GM19043 (cell line): ENCODE measurements around the gene APOL3.
"Not testable (repeated sequence)": the region's sequence is repeated elsewhere in the genome, so short reads cannot be mapped to it uniquely, and the experiment has no call there.

Experiments
- ATAC-seq: cut with Tn5 transposase; IDR thresholded peaks from one replicate; pipeline ENCODE4 v1.9.1; 2021; ENCODE audit warnings: low read depth; ENCODE audit not compliant: unreplicated experiment

Gene APOL3, protein sequence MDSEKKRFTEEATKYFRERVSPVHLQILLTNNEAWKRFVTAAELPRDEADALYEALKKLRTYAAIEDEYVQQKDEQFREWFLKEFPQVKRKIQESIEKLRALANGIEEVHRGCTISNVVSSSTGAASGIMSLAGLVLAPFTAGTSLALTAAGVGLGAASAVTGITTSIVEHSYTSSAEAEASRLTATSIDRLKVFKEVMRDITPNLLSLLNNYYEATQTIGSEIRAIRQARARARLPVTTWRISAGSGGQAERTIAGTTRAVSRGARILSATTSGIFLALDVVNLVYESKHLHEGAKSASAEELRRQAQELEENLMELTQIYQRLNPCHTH

GRCh38 chr22:36160499-36160942 is at the start of gene APOL3:
TSS of gene APOL3 (minus strand) at chr22:36160755. CDS start at chr22:36149055, 11,700 bp downstream.
- ATAC-seq, result no peak

DNA sequence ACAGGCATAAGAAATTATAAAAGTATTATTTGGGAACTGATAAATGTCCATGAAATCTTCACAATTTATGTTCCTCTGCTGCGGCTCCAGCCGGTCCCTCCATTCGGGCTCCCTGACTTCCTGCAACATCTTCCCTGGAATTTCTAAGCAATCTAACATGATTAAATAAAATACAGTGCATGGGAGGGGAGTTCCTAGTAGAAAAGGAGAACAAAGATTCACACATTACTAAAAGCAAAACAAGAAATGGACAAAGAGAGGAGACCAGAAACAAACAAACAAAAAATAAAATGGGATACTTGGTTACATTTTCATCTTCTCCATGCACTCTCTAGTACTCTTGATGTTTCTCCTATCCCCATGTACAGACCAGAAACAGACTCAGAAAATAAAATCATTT is 49.7 kb upstream of the APOL3 start:
- ATAC-seq, result no peak

DNA sequence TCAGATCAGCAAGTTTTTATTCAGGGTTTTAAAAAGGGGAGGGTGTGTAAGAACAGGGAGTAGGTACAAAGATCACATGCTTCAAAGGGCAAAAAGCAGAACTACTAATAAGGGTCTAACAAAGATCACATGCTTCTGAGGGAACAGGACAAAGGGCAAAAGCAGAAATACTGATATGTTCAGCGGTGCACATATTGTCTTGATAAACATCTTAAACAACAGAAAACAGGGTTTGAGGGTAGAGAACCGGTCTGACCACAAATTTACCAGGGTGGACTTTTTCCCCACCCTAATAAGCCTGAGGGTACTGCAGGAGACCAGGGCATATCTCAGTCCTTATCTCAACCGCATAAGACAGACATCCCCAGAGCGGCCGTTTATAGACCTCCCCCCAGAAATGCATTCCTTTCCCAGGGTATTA is 48.9 kb upstream of the APOL3 start:
- not testable (repeated sequence) for ATAC-seq

GRCh38 chr22:36208914-36209313 is 48.4 kb upstream of the APOL3 start:
- no peak for ATAC-seq

DNA sequence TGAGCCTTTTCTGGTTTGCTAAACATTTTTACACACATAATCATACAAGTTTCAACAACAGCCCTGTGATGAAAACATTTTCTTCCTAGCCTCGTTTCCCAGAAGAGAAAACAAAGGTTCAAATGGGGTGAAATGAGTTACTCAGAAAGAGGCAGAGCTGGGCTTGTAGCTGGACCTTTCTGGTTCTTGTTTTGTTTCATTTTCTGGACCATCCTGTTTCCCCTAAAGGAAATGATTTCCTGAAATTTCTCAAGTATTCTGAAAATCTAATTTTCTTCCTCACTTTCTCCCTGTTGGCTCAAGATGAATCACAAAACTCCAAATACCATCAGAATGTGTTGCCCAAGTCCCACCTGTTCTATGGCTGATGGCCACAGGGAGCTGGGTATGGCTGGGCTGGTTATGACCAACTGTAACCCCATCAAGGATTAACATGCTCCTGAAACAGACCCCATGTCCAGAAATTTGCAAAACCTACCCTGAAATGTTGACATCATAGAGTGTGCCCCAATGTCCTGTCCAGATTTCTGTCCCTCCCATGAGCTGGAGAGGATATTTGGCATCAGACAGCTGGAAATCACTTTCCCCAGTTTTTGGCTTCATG is 47.7 kb upstream of the APOL3 start:
- no peak for ATAC-seq

DNA sequence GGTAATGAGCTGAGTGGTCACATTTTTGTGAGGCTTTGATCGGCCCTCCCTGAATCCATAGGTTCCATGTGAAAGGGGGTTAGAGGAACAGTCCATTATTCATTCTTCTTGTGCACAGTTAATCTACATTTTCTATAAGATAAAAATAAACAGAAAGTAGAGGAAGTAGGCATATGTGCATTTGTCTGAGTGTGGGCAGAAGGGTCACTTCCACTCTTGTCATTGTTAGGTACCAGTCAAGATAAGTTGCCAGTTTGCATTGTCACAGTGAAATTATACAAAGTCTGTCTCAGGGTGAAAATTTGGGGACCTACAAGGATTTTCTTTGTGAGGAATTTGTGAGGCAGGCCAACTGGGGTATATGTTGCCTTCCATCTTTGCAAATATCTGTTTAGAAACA is 45.7 kb upstream of the APOL3 start:
- ATAC-seq, result no peak

DNA sequence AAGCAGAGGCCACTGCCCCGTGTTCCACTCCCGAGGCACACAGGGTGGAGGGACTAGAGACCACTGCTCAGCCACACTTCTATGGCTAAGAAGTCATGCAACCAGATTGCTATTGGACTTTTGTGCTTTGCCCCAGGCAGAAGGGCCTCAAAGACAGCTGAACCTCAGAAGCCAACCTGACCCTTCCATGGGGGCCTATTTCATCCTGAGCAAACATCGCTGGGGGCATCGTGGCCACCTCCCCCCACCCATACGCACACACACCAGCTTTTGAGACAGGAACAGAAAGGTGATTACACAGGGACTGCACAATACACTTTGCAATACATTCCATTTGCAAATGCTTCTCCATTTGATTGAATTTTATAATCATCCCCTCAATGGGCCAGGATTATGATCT is 45.0 kb upstream of the APOL3 start:
- not testable (repeated sequence) for ATAC-seq

- no peak for ATAC-seq
Observed at GRCh38 chr22:36204632-36205015, 44.1 kb upstream of the APOL3 start.

DNA sequence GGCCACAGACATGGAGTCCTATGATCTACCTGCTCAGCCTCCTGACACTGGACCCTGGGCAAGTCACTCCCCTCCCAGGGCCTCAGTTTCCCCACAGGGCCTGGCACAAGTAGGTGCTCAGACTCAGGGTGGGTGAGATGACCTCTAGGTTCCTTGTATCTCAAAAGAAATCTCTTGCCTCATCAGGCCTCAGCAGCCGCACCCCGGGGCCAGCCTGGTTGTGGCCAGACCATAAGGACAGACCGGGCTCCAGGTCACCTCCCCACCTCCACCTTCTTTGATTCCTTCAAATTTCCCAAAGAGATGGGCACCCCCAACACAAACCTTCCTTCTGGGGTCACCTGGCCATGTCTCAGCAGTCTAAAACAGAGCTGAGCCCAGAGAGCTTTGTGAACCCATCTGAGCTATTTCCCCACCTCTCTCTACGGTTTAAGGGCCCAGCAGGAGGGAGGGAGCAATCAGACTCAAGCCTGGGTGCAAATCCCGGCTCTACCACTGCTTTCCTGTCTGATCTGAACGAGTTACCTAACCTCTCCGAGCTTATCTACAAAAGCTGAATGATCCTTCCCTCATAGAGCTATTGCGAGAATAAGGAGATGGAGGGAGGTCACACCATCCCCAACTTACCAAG is 43.6 kb upstream of the APOL3 start:
- no peak for ATAC-seq

GRCh38 chr22:36203441-36203840 is 42.9 kb upstream of the APOL3 start:
- ATAC-seq, result not testable (repeated sequence)

DNA sequence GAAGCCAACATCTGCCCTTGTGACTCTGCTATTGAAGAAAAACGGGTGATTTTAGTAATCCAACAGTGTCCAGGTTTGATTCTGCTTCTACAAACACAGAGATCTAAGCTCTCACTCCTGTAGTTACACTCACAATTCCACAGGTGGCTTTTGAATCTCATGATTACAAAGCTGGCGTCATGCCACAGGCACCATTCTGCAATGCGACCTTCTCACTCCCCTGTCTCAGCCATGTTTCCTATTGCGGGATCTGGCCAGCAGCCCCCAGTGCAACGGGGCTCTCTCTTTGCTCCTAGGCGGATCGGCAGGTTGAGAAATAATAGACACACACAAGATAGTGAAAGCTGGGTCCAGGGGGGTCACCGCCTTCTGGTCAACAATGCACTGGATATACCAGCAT is 42.4 kb upstream of the APOL3 start:
- not testable (repeated sequence) for ATAC-seq

DNA sequence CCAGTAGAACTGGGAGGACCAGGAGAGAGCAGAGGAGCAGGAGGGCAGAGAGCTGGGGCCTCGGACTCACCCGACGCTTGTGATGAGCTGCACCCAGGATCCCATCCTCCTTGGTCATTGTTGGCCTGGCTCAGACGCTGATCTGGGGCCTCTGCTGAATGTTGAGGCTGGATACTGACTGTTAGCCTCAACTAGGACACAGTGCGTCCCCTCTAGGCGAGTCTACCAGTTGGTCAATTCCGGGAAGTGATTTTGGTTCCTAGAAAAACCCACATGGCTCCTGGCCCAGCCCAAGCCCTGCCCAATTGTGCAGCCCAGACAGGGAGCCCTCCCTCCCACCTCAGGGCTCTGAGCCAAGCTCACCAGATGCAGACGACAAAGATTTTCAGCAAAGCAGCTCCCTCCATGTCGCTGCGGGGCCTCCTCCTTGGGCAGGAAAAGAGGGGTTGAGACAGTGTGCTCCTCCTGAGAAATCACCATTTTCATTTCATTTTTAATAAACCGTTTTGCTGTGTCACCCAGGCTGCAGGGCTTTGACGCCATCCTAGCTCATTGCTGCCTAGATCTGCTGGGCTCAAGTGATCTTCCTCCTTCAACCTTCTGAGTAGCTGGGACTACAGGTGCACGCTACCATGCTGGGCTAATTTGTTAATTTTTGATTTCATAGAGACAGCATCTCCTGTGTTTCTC is 41.2 kb upstream of the APOL3 start, which contains the start of gene APOL4:
APOL4 (minus strand) TSS at position 180 of the 690 bp plus-strand sequence; CDS start at position 105, 75 bp downstream.
- no peak for ATAC-seq

GRCh38 chr22:36201025-36201424 is 40.5 kb upstream of the APOL3 start:
- ATAC-seq, result not testable (repeated sequence)

DNA sequence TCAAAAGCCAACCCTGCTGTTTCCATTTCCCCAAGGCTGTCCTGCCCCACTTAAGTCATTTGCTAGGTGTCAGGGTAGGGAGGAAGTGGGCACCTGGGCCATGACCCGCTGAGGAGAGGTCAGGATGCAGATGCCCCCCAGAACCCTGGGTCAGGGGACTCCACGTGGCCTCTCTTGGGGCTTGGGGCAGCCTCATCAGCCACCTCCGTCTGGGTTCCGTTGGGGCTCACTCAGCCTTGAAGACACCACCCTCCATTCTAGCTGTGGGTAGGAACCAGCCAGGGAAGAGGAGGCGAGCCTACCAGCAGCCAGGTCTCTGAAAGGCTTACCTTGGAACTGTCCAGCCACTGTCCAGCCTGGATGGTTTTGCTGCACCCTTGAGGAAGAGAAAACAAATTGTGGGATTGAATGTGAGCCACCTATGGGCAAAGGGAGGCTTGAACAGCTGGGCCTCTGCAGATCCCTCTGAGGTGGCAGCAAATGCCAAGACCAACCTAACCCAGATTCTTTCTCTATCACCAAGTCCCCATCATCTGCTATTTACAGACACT is 38.5 kb upstream of the APOL3 start:
- ATAC-seq, result no peak

- no peak for ATAC-seq
Observed at GRCh38 chr22:36198536-36198935, 38.0 kb upstream of the APOL3 start.

DNA sequence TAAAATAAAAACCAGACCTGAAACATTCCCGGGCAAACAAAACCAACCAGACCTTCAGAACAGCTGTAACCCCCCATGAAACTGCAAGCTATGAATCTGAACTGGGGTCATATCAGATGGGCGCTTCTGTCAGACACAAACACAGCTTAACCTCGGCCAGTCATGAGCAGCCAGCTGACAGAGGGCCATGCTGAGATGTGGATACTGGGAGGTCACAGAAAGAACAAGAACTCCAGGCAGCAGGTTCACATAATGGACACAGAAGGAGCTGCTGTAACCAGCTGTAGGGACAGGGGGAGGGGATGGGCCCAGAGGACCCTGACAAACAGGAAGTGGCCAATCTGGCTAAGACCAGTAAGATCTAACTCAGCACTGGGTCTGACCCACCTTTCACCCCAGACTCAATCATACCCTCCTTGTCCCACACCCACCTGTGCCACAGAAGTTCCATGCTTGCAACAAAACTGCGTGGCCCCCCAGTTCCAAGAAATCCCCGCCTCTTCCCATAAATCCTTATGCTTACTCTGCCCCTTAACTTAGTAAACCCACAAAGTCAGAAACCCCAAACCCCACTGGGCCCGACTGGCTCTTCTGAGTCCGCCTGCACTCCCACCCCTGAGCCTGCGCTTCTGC is 37.1 kb upstream of the APOL3 start:
- no peak for ATAC-seq

DNA sequence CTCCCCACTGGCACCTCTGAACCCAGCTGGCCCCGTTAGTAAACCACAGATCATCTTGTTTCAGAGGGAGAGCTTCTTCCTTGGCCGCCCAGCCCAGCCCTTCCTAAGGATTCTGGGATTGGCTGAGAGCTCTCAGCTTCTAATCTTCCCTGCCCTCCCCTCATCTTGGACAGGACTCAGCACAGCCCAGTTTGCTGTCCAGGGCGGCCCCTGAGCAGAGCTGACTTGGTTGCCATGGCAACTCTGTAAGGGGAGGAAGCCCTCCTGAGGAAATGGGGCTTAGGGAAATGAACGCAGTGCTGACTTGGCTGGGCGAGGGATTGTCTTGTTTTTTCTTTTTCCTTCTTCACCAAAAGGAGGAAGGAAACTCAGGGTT is 36.5 kb upstream of the APOL3 start:
- ATAC-seq, result no peak

DNA sequence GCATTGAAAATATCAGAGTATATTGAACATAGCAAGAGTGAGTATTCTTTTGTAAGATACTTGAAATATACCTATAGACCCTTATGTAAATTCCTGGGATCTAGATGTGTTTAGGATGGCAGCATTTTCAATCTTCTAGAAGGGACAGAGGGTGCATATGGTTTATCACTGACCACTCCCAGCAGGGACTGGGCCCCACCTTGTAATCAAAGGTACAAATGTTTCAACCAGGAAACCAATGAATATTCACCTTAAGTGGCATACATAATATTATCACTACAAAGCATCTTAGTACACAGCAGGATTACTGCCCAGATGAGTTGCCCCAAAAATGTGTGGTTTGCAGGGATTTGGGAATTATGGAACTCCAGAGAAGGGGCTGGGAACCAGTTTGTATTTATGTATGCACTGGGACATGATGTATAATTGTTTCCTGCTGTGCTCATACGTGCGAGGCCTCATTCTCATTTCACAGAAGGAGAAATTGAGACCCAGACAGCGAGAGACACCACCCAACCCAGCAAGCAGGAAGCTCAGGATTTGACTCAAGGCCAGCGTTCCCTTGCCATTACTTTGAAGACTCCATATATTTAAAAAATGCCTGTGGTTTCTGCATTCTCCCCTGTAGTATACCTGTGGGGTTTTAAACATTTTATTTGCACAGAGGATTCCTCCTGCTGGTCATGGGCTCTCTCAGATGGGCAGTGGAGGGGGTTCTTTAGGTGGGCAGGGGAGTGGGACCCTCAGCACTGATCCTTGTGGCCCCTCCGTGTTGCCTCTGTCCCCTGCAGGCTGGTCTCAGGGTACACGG is 35.9 kb upstream of the APOL3 start:
- no peak for ATAC-seq

- ATAC-seq, result no peak
Observed at GRCh38 chr22:36194971-36195370, 34.4 kb upstream of the APOL3 start.
